HG02759 (cell line): ENCODE measurements around the gene SLCO1B1.

ENCODE experiments used
- ATAC-seq: cut with Tn5 transposase; IDR thresholded peaks from one replicate; pipeline ENCODE4 v1.9.1; 2021; ENCODE audit warnings: mild to moderate bottlenecking, moderate library complexity; ENCODE audit not compliant: unreplicated experiment

SLCO1B1 gene

GRCh38 chr12:21220266-21220665 lies 89.3 kb downstream of the SLCO1B1 start:
- ATAC-seq, result no peak

GRCh38 chr12:21221072-21221471 lies 90.1 kb downstream of the SLCO1B1 start:
- ATAC-seq, result no peak

DNA sequence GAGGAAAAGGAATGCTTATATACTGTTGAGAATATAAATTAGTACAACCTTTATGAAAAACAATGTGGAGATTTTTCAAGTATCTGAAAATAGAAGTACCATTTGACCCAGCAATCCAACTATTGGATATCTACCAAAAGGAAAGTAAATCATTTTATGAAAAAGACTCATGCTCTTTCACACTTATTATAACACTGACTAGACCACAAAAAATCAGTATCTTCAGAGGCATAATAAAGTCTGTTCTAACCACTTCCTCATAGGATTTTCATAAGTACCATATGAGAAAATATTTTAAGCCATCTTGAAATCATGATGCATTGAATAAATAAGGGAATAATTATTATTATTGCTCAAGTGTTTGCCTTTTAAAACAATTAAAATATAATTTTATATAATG lies 90.8 kb downstream of the SLCO1B1 start:
- no peak for ATAC-seq

DNA sequence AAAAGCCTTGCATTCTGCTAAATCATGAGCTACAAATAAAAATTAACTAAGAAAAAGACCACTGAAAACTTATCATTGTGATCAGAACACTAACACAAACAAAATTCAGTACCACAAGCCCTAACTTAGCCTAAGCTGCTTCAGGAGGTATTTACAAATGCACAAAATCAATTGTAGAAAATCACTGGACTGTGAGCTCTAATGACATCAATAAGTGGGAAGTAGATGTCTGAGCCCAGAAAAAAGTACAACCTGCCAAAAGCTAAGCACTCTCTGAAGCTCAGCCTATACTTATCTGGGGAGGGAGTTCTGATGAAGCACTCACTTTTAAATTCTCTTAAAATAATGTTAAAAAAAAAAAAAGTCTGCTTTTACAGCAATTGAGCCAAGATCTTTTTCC lies 92.9 kb downstream of the SLCO1B1 start:
- ATAC-seq, result no peak

GRCh38 chr12:21234395-21234794 lies 103.4 kb downstream of the SLCO1B1 start:
- no peak for ATAC-seq

GRCh38 chr12:21239866-21240265 lies 108.9 kb downstream of the SLCO1B1 start:
- ATAC-seq, result no peak

DNA sequence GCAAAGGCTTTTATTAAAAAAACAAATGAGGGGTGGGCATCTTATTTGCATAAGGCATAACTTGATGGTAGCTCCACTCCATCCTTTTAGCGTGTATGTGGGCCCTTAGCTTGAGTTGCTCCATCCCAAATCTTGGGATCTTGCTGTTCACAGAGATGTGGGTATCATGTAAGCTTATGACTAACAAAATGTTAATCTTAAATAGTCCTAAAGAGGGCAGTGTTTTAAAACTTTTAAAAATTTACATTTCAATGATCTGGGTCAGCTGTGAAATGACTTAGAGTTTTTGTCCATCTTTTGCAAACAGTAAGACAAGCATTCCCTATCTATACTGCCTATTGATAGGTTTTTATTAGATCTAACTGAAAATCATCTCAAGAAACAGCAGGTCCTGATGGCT lies 117.7 kb downstream of the SLCO1B1 start:
- no peak for ATAC-seq

GRCh38 chr12:21252070-21252469 lies 121.1 kb downstream of the SLCO1B1 start:
- ATAC-seq, result no peak

GRCh38 chr12:21257172-21257571 lies 126.2 kb downstream of the SLCO1B1 start:
- ATAC-seq, result no peak

- no peak for ATAC-seq
These were observed 133.2 kb downstream of the SLCO1B1 start for GRCh38 chr12:21264232-21264631.

GRCh38 chr12:21265932-21266331 lies 134.9 kb downstream of the SLCO1B1 start:
- no peak for ATAC-seq

DNA sequence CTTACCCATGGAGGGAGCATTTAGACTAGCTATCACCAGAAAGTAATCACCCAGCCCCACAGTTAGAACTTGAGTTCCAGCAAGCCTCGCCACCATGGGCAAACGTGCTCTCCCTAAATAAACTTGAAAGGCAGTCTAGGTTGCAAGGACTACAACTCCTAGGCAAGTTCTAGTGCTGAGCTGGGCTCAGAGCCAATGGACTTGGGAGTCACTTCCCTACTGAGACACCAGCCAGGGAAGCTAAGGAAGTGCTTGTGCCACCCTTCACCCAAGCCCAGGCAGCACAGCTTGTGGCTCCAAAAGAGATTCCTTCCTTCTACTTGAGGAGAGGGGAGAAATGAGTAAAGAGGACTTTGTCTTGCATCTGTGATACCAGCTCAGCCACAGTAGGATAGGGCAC lies 145.8 kb downstream of the SLCO1B1 start:
- no peak for ATAC-seq
